Tibial nerve (tissue), 4 donors: ENCODE data around the gene RPS25.

ENCODE experiments used
- EP300 ChIP-seq, 2 donors: sonication (generic); formaldehyde crosslinking; IDR thresholded peaks; one replicate each; pipeline ENCODE4 v1.6.1; 2017; ENCODE audit warnings: antibody characterized with exemption in 2 of 2, mild to moderate bottlenecking in 1 of 2
- POLR2A ChIP-seq, 2 donors: fragments of 450-650 bp; IDR thresholded peaks; one replicate each; pipeline ENCODE4 v1.6.1; 2017; ENCODE audit warnings: antibody characterized with exemption in 2 of 2, mild to moderate bottlenecking in 2 of 2, moderate library complexity in 2 of 2
- TF ChIP-seq, protein P1 (sequence below), 5 experiments: fragments of 200-600 bp in 3 of 5; fragments of 450-650 bp in 2 of 5; sonication (generic) in 3 of 5; IDR thresholded peaks; one replicate each; pipeline ENCODE4 v1.5.1; 2016 to 2019; ENCODE audit warnings: antibody characterized with exemption in 5 of 5, mild to moderate bottlenecking in 3 of 5, moderate library complexity in 2 of 5

DNA sequence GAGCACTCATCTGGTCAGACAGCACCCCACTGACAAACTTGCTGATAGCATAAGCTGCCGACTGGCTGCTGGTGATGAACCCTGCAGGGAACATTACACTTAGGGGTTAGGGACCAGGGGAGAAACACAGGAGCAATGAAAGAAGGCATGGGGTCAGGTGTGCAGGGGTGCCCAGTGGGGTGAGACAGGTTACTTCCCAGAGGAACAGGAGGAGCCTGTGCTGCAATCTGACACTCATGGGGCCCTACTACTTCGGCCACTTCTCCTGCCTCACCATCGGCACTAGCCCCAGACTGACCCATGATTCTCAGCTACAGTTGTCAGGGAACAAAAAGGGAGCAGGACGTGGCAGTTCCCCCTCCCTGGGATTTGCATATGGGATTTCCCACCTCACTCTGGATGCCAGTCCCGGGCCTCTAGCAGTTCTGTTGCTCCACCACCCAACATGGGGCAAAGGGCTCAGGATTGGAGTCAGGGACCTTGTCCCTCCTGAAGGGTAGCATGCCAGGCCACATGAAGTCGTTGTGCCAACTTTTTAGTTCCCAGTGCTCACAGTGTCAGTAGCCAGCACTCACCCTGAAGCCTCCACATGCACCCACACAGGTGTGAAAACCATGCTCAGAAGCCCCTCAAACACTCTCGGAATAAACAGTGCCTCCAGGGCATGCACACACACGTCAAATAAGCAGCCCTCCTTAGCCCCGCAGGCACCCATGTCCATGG lies 10.4 kb upstream of the RPS25 start:
- TF ChIP-seq EP300 (IDR thresholded peaks at IDR 0.05): no peak
- TF ChIP-seq, protein P1, sequence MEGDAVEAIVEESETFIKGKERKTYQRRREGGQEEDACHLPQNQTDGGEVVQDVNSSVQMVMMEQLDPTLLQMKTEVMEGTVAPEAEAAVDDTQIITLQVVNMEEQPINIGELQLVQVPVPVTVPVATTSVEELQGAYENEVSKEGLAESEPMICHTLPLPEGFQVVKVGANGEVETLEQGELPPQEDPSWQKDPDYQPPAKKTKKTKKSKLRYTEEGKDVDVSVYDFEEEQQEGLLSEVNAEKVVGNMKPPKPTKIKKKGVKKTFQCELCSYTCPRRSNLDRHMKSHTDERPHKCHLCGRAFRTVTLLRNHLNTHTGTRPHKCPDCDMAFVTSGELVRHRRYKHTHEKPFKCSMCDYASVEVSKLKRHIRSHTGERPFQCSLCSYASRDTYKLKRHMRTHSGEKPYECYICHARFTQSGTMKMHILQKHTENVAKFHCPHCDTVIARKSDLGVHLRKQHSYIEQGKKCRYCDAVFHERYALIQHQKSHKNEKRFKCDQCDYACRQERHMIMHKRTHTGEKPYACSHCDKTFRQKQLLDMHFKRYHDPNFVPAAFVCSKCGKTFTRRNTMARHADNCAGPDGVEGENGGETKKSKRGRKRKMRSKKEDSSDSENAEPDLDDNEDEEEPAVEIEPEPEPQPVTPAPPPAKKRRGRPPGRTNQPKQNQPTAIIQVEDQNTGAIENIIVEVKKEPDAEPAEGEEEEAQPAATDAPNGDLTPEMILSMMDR (IDR thresholded peaks at IDR 0.05): no peak
- no peak for TF ChIP-seq POLR2A (IDR thresholded peaks at IDR 0.05)
